Common myeloid progenitor, CD34-positive (primary cell): ENCODE results near the gene USP48.

Experiments
- CTCF ChIA-PET: fragments of 350-600 bp; sonication (Branson Sonifier 250); formaldehyde crosslinking; loops from one replicate; lab custom pipeline; 2021; ENCODE audit warnings: antibody characterized with exemption; lab: Charles Lee
- POLR2A ChIA-PET: fragments of 350-600 bp; sonication (Branson Sonifier 250); formaldehyde crosslinking; loops from one replicate; lab custom pipeline; 2021; ENCODE audit warnings: antibody characterized with exemption; lab: Charles Lee
- DNase-seq, 3 donors: peaks; one replicate each; pipeline versions ENCODE4 v3.0.0 to v3.0.0-alpha.2; 2013
- H3K27ac ChIP-seq, 2 experiments: 1 replicate in 1 of 2; 2 replicates in 1 of 2; pipeline ENCODE4 v1.7.0; 2013; ENCODE audit warnings: inconsistent platforms in 2 of 2, low read length in 2 of 2, mild to moderate bottlenecking in 2 of 2, low read depth in 1 of 2, moderate library complexity in 1 of 2; ENCODE audit not compliant: severe bottlenecking in 2 of 2, insufficient read depth in 1 of 2, poor library complexity in 1 of 2
- H3K27me3 ChIP-seq, 5 experiments: replicated peaks in 2 of 5; 1 replicate in 3 of 5; 2 replicates in 2 of 5; pipeline versions ENCODE4 v1.6.1 to v1.7.0; 2013; ENCODE audit warnings: low read length in 4 of 5, mild to moderate bottlenecking in 2 of 5, moderate library complexity in 2 of 5, inconsistent platforms in 1 of 5; ENCODE audit not compliant: insufficient read depth in 5 of 5, control insufficient read depth in 4 of 5
- H3K36me3 ChIP-seq, 4 experiments: 1 replicate in 2 of 4; 2 replicates in 2 of 4; pipeline versions ENCODE4 v1.6.1 to v1.7.0; 2013; ENCODE audit warnings: low read length in 3 of 4, control low read depth in 1 of 4, mild to moderate bottlenecking in 1 of 4; ENCODE audit not compliant: control insufficient read depth in 4 of 4, insufficient read depth in 4 of 4
- H3K4me1 ChIP-seq, 4 experiments: 1 replicate in 3 of 4; 2 replicates in 1 of 4; pipeline versions ENCODE4 v1.6.1 to v1.7.1; 2013; ENCODE audit warnings: low read length in 3 of 4, mild to moderate bottlenecking in 3 of 4, control low read depth in 1 of 4, inconsistent platforms in 1 of 4, moderate library complexity in 1 of 4; ENCODE audit not compliant: control insufficient read depth in 4 of 4, insufficient read depth in 4 of 4; ENCODE audit errors: control extremely low read depth in 1 of 4
- H3K4me3 ChIP-seq, 7 experiments: 1 replicate in 4 of 7; 2 replicates in 3 of 7; pipeline versions ENCODE4 v1.5.1 to v1.7.0; 2013; ENCODE audit warnings: mild to moderate bottlenecking in 7 of 7, low read length in 6 of 7, moderate library complexity in 6 of 7, inconsistent platforms in 2 of 7, low read depth in 2 of 7, control low read depth in 1 of 7; ENCODE audit not compliant: insufficient read depth in 4 of 7, control insufficient read depth in 1 of 7; ENCODE audit errors: extremely low read depth in 1 of 7
- H3K9me3 ChIP-seq, 5 experiments: 1 replicate in 4 of 5; 2 replicates in 1 of 5; pipeline versions ENCODE4 v1.6.1 to v1.7.1; 2013; ENCODE audit warnings: low read length in 4 of 5, mild to moderate bottlenecking in 2 of 5, inconsistent platforms in 1 of 5, low read depth in 1 of 5, moderate library complexity in 1 of 5; ENCODE audit not compliant: control insufficient read depth in 4 of 5, insufficient read depth in 2 of 5; ENCODE audit errors: control extremely low read depth in 1 of 5
- WGBS: methylation state at CpG from one replicate; pipeline ENCODE4 v1.1.5; 2013; ENCODE audit not compliant: insufficient coverage; 5-methylcytosine and 5-hydroxymethylcytosine counted together

USP48 gene

DNA sequence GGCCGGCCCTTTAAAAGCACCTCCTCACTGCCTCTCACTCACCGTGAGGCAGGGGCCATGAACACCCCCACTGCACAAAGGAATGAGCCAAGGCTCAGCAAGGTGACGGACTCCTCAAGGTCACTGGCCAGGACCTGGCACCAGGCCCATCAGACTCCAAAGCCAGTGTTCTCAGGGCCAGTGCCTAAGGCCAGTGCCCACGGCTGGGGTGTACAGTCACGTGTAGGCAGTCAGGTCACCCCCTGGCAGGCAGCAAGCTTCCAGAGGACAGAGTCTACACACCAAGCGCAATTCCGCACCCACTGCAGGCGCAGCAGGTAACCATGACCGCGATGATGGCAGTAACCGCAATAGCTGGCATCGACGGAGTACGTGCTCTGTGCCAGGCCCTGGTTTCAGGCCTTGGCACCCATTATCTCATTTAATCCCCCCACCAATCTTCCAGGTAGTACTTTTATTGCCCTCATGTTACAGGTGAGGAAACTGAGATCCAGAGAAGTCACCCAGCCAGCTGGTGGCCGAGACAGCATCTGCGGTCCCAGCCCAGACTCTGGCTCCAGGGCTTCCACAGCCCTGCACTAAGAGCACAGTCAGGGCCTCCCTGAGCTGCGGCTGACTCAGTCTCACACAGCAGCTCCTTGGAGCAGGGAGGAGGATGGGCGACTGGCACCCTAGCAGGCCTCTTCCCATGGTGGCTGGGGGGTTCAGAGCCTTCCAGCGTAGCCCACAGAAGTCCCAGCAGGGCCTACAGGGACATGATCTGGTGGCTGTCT lies 140.8 kb downstream of the USP48 start:
- ChIA-PET POLR2A (interaction anchor here (0.6 kb wide), 1 partner anchor 331 kb away, joined by 6 read pairs; no protein-coding TSS in a partner anchor), CTCF (interaction anchor here (1.2 kb wide), 1 partner anchor 16 kb away, joined by 3 read pairs; no protein-coding TSS in a partner anchor)
- peaks cover 0 to 17% (median 12%) of the 10 kb centered on the region in 4 experiments for H3K4me1 ChIP-seq
- H3K9me3 ChIP-seq: no peaks in the 10 kb centered on the region
- WGBS: 98% methylated on average over 14 of the region's 19 CpGs
- H3K36me3 ChIP-seq: no peaks in the 10 kb centered on the region
- no peak for DNase-seq
- H3K27me3 ChIP-seq: no peaks in the 10 kb centered on the region
- no peak overlapping the region for H3K27ac ChIP-seq
- H3K4me3 ChIP-seq: no peak overlapping the region

DNA sequence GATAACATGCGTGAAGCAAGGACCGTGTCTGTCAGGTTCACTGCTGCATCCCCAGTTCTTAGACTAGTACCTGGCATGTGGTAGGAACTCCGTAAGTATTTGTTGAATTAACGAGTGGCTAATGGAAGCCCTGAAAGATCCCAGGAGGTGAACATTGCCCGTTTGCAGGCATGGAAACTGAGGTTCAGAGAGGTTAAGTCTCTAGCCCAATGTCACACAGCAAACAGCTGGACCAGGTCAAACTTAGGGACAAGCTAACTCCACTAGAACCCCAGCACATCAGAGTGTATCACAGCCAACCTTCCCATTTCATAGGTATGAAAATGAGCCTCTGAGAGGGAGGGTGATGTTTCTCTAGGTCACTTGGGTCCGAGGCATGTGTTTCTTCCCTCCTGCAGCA lies 141.4 kb downstream of the USP48 start:
- Histone ChIP-seq H3K4me3 (no peak overlapping the region), H3K4me1 (peaks cover 0 to 17% (median 12%) of the 10 kb centered on the region in 4 experiments), H3K27ac (no peak overlapping the region), H3K9me3 (no peaks in the 10 kb centered on the region), H3K36me3 (no peaks in the 10 kb centered on the region), H3K27me3 (no peaks in the 10 kb centered on the region)
- 97% methylated on average over 6 of the region's 6 CpGs for WGBS
- POLR2A ChIA-PET: no interaction called here
- DNase-seq: no peak
- CTCF ChIA-PET: interaction anchor here (1.2 kb wide), 1 partner anchor 16 kb away, joined by 3 read pairs; no protein-coding TSS in a partner anchor

DNA sequence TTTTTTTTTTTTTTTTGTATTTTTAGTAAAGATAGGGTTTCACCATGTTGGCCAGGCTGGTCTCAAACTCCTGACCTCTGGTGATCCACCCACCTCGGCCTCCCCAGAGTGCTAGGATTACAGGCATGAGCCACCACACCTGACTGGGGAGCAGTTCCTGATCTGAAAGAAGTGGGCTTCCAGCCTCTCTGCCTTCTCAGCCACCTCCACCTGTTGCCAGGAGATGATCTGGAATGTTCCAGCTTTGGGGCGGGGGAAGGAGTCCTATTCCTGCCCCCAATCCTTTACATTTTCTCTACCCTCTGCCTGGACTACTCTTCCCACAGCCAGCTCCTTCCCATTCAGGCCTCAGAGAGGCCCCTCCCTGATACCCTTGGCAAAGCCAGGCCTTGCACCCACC lies 141.9 kb downstream of the USP48 start:
- CTCF ChIA-PET: interaction anchor here (1.0 to 1.2 kb wide), 2 partner anchors 17 to 271 kb away, joined by 3 to 4 read pairs; no protein-coding TSS in a partner anchor
- H3K27ac ChIP-seq: no peak overlapping the region
- 91% methylated on average over 1 of the region's 2 CpGs for whole genome bisulfite sequencing
- H3K9me3 ChIP-seq: no peaks in the 10 kb centered on the region
- H3K4me3 ChIP-seq: no peak overlapping the region
- no peaks in the 10 kb centered on the region for H3K27me3 ChIP-seq
- no peaks in the 10 kb centered on the region for H3K36me3 ChIP-seq
- POLR2A ChIA-PET: no interaction called here
- no peak for DNase-seq
- peaks cover 0 to 17% (median 12%) of the 10 kb centered on the region in 4 experiments for H3K4me1 ChIP-seq

GRCh38 chr1:21640653-21641052 lies 142.3 kb downstream of the USP48 start:
- CTCF ChIA-PET: interaction anchor here (1.0 kb wide), 1 partner anchor 271 kb away, joined by 4 read pairs; no protein-coding TSS in a partner anchor
- 100% methylated on average over 2 of the region's 6 CpGs for WGBS
- Histone ChIP-seq H3K36me3 (no peaks in the 10 kb centered on the region), H3K4me1 (peaks cover 0 to 17% (median 12%) of the 10 kb centered on the region in 4 experiments), H3K27me3 (no peaks in the 10 kb centered on the region), H3K27ac (no peak overlapping the region), H3K9me3 (no peaks in the 10 kb centered on the region), H3K4me3 (no peak overlapping the region)
- DNase-seq: no peak
- POLR2A ChIA-PET: interaction anchor here (0.5 kb wide), 1 partner anchor 1928 kb away, joined by 4 read pairs; no protein-coding TSS in a partner anchor

GRCh38 chr1:21639594-21640041 lies 143.3 kb downstream of the USP48 start:
- DNase-seq: no peak
- CTCF ChIA-PET: interaction anchor here (0.8 to 1.7 kb wide), 3 partner anchors 13 to 21 kb away, joined by 3 to 4 read pairs (median 3); no protein-coding TSS in a partner anchor

GRCh38 chr1:21638531-21639341 lies 144.2 kb downstream of the USP48 start:
- peak overlapping the region; percentile 54 to 85 for H3K27ac ChIP-seq
- WGBS: 3% methylated on average over 7 of the region's 10 CpGs
- H3K4me3 ChIP-seq: peak overlapping the region in 3 of 7 experiments; percentile 14 to 38 (median 34)
- peaks cover 0 to 17% (median 12%) of the 10 kb centered on the region in 4 experiments for H3K4me1 ChIP-seq
- POLR2A ChIA-PET: interaction anchor here (0.6 kb wide), 1 partner anchor 10 kb away, joined by 4 read pairs; no protein-coding TSS in a partner anchor
- CTCF ChIA-PET: interaction anchor here (0.8 to 1.7 kb wide), 3 partner anchors 14 to 22 kb away, joined by 3 to 4 read pairs (median 3); no protein-coding TSS in a partner anchor
- peak; percentile 91 to 98 (median 97) for DNase-seq
- H3K27me3 ChIP-seq: no peaks in the 10 kb centered on the region
- no peaks in the 10 kb centered on the region for H3K9me3 ChIP-seq
- H3K36me3 ChIP-seq: no peaks in the 10 kb centered on the region

More at GRCh38 chr1:21639594-21640041, 143.3 kb downstream of the USP48 start:
- WGBS: 93% methylated on average over 17 of the region's 24 CpGs
- H3K9me3 ChIP-seq: no peaks in the 10 kb centered on the region
- H3K27ac ChIP-seq: peak overlapping the region in 1 of 2 experiments; percentile 85
- H3K4me3 ChIP-seq: no peak overlapping the region
- POLR2A ChIA-PET: no interaction called here
- H3K36me3 ChIP-seq: no peaks in the 10 kb centered on the region
- peaks cover 0 to 17% (median 12%) of the 10 kb centered on the region in 4 experiments for H3K4me1 ChIP-seq
- H3K27me3 ChIP-seq: no peaks in the 10 kb centered on the region
